ENCODE measurements around the gene SAMD4A. TPM values are rescaled to one million over a fixed set of nuclear protein-coding genes. Genes with fewer than 3 reads are reported as not detected.
A peak's percentile ranks its signal among the peaks of the same experiment; 100 is the strongest.

The SAMD4A gene
- total RNA-seq, 4 donors from 2014 or later = 39.8 to 53.3 (median 48.0) TPM

DNA sequence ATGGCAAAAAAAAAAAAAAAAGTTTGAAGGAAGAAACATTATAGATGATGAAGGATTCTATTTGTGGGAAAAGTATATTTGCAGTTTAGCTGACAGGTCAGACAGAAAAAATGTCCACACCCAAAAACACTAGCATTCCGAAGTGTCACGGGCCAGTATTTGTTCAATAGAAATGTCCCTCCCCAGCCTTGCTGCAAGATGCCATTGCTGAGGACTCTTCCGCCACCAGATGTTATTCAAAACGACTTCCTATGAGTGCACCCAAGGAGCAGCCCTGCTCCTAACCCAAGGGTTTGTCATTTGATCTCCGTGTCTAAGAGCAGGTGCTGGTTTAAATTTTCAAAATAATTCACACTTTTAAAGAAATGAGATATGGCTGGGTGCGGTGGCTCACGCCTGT, 172.6 kb downstream of the SAMD4A start:
- TF ChIP-seq POLR2A (IDR thresholded peaks at IDR 0.05) (no peak), CTCF (IDR thresholded peaks at IDR 0.05) (no peak), EP300 (IDR thresholded peaks at IDR 0.05) (no peak)
- Histone ChIP-seq H3K9me3 (no peaks in the 10 kb centered on the region), H3K36me3 (peaks cover 0 to 5% (median 0%) of the 10 kb centered on the region in 3 donors), H3K27me3 (no peaks in the 10 kb centered on the region), H3K4me3 (no peak overlapping the region), H3K27ac (no peak overlapping the region), H3K4me1 (peaks cover 0 to 10% (median 0%) of the 10 kb centered on the region in 4 donors)
- DNase-seq (ENCODE audit: low spot score in 2 of 2) = no peak
- 89 to 95% methylated on average over 7 of the region's 7 CpGs for WGBS, 2 donors

GRCh38 chr14:54742492-54743350, 175.8 kb downstream of the SAMD4A start:
- Histone ChIP-seq H3K4me1 (peaks cover 0 to 34% (median 0%) of the 10 kb centered on the region in 4 donors), H3K27me3 (no peaks in the 10 kb centered on the region), H3K36me3 (no peaks in the 10 kb centered on the region), H3K27ac (no peak overlapping the region), H3K4me3 (no peak overlapping the region), H3K9me3 (no peaks in the 10 kb centered on the region)
- WGBS, 2 donors = 90 to 92% methylated on average over 5 of the region's 5 CpGs
- TF ChIP-seq EP300 (IDR thresholded peaks at IDR 0.05) (no peak), POLR2A (IDR thresholded peaks at IDR 0.05) (no peak), CTCF (IDR thresholded peaks at IDR 0.05) (no peak)
- no peak for DNase-seq (ENCODE audit: low spot score in 2 of 2)

GRCh38 chr14:54743382-54743781, 176.5 kb downstream of the SAMD4A start:
- no peak for TF ChIP-seq CTCF (IDR thresholded peaks at IDR 0.05)

DNA sequence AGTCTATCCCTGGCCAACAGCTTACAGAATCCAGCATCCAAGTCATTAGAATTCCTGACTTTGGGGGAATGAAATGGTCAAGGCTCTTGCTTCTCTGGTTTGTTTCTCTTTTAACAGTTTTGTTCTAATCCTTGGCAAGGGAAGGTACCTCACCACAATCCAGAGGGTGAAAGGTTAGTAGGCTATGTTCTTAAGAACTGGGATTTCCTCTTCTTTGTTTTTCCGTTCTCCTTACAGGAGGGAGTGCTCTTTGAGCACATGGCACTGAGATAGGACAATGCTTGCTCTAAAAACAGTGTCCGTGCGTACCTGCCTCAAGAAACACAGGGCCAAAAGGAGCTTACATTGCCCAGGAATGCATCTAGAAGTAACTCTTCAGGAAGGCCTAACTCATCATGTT, 179.1 kb downstream of the SAMD4A start:
- Histone ChIP-seq H3K4me3 (no peak overlapping the region), H3K36me3 (no peaks in the 10 kb centered on the region), H3K27me3 (no peaks in the 10 kb centered on the region), H3K27ac (peak overlapping the region in 1 of 4 donors; percentile 13), H3K4me1 (peaks cover 0 to 46% (median 7%) of the 10 kb centered on the region in 4 donors), H3K9me3 (no peaks in the 10 kb centered on the region)
- WGBS, 2 donors = 73 to 75% methylated on average over 3 of the region's 3 CpGs
- DNase-seq (ENCODE audit: low spot score in 2 of 2) = no peak
- peak in 1 of 2 donors; percentile 40 for TF ChIP-seq EP300 (IDR thresholded peaks at IDR 0.05)
- TF ChIP-seq POLR2A (IDR thresholded peaks at IDR 0.05) = no peak

More at GRCh38 chr14:54743382-54743781, 176.5 kb downstream of the SAMD4A start:
- no peaks in the 10 kb centered on the region for H3K36me3 ChIP-seq
- 91 to 93% methylated on average over 5 of the region's 5 CpGs for WGBS, 2 donors
- H3K27me3 ChIP-seq = no peaks in the 10 kb centered on the region
- DNase-seq (ENCODE audit: low spot score in 2 of 2) = no peak
- H3K9me3 ChIP-seq = no peaks in the 10 kb centered on the region
- H3K4me3 ChIP-seq = no peak overlapping the region
- no peak overlapping the region for H3K27ac ChIP-seq
- H3K4me1 ChIP-seq = peaks cover 0 to 27% (median 0%) of the 10 kb centered on the region in 4 donors

GRCh38 chr14:54747616-54748015, 180.7 kb downstream of the SAMD4A start:
- TF ChIP-seq CTCF (IDR thresholded peaks at IDR 0.05) (no peak), POLR2A (IDR thresholded peaks at IDR 0.05) (no peak), EP300 (IDR thresholded peaks at IDR 0.05) (no peak)
- Histone ChIP-seq H3K4me3 (no peak overlapping the region), H3K36me3 (peaks cover 0 to 11% (median 0%) of the 10 kb centered on the region in 3 donors), H3K9me3 (no peaks in the 10 kb centered on the region), H3K27ac (no peak overlapping the region), H3K27me3 (no peaks in the 10 kb centered on the region), H3K4me1 (peaks cover 0 to 46% (median 7%) of the 10 kb centered on the region in 4 donors)
- 93 to 97% methylated on average over 1 of the region's 1 CpG for WGBS, 2 donors
- no peak for DNase-seq (ENCODE audit: low spot score in 2 of 2)

Data from tibial nerve (tissue), 4 donors.